HFF-Myc (cell line): ENCODE results near the gene AGPAT1.
"Not testable (repeated sequence)": the region's sequence is repeated elsewhere in the genome, so short reads cannot be mapped to it uniquely, and the experiment has no call there.

ENCODE experiments used
- DNase-seq: peaks from one replicate; pipeline ENCODE4 v3.0.0-alpha.2; 2011; ENCODE audit warnings: low read depth; ENCODE audit errors: extremely low read depth
- H3K4me3 ChIP-seq: replicated peaks from 2 replicates; pipeline ENCODE4 v1.5.1; 2011; ENCODE audit warnings: low read depth, mild to moderate bottlenecking, control low read depth, low read length
- TF ChIP-seq, protein P1 (sequence below): IDR thresholded peaks from 2 replicates; pipeline ENCODE4 v1.5.1; 2012; ENCODE audit warnings: mild to moderate bottlenecking, low read depth, low read length, control low read depth; ENCODE audit errors: missing control alignments

AGPAT1 gene

DNA sequence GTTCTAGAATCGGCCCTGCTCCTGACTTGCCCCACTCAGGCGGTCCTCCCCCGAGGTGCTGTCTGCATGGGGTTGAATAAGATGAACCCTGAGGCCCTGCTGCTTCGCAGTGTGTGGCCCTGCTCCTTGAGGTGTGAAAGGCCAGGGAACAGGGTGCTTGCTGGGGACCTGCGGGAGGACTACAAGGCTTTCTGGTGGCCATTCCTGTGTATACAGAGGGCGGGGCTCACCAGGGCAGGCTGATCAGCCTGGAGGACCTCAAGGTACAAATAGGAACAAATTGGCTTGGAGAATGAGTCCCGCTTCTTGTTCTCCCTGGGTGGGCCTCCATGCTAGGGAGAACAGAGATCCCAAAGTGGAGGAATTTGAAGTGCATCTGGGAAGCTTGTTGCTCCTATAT lies 42.3 kb upstream of the AGPAT1 start:
- DNase-seq = no peak
- no peak overlapping the region for H3K4me3 ChIP-seq
- TF ChIP-seq, protein P1, sequence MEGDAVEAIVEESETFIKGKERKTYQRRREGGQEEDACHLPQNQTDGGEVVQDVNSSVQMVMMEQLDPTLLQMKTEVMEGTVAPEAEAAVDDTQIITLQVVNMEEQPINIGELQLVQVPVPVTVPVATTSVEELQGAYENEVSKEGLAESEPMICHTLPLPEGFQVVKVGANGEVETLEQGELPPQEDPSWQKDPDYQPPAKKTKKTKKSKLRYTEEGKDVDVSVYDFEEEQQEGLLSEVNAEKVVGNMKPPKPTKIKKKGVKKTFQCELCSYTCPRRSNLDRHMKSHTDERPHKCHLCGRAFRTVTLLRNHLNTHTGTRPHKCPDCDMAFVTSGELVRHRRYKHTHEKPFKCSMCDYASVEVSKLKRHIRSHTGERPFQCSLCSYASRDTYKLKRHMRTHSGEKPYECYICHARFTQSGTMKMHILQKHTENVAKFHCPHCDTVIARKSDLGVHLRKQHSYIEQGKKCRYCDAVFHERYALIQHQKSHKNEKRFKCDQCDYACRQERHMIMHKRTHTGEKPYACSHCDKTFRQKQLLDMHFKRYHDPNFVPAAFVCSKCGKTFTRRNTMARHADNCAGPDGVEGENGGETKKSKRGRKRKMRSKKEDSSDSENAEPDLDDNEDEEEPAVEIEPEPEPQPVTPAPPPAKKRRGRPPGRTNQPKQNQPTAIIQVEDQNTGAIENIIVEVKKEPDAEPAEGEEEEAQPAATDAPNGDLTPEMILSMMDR = no peak

DNA sequence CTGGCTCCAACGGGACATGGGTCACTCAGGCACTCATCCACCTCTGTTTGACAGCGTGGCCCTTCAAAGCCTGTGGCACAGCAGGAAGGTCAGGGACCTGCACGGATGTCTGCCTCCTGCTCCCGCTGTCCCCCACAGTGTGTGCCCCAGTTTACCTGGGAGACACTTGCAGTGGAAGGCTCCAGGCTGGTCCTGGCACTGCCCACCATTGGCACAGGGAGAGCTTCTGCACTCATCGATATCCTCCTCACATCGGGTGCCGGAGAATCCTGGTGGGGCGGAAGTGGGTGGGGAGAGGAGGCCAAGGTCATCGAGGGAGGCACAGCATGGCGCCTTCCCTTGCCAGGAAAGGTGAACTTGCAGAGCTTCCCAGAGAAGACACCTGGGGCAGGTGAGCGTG lies 41.1 kb upstream of the AGPAT1 start:
- TF ChIP-seq, protein P1 = no peak
- DNase-seq = no peak
- no peak overlapping the region for H3K4me3 ChIP-seq

DNA sequence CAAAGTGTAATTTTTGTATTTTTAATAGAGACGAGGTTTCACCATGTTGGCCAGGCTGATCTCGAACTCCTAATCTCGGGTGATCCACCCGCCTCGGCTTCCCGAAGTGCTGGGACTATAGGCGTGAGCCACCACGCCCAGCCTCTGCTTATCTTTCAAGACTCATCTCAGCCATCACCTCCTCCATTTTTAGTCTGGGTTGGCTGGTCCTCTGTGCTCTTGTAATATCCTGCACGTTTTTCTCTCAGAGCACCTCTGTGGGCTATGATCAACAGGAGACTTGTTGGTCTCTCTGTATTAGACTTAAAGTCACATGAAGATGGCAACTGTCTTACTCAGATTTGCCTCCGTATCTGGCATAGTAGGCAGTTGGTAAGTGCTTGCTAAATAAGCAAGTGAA lies 40.4 kb upstream of the AGPAT1 start:
- no peak overlapping the region for H3K4me3 ChIP-seq
- no peak for DNase-seq
- TF ChIP-seq, protein P1 = no peak

DNA sequence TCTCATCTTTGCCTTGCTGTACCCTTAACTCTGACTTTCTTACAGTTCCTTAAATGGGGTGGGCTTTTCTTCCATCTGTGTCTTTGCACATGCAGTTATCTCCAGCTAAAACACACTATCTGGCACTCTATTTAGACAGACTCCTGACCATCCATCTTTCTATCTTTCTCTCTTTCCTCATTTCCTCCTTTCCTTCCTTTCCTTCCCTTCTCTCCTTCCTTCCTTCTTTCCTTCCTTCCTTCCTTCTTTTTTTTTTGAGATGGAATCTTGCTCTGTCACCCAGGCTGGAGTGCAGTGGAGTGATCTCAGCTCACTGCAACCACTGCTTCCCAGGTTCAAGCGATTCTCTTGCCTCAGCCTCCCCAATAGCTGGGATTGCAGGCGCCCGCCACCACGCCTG lies 39.7 kb upstream of the AGPAT1 start:
- H3K4me3 ChIP-seq = no peak overlapping the region
- no peak for DNase-seq
- TF ChIP-seq, protein P1 = no peak

DNA sequence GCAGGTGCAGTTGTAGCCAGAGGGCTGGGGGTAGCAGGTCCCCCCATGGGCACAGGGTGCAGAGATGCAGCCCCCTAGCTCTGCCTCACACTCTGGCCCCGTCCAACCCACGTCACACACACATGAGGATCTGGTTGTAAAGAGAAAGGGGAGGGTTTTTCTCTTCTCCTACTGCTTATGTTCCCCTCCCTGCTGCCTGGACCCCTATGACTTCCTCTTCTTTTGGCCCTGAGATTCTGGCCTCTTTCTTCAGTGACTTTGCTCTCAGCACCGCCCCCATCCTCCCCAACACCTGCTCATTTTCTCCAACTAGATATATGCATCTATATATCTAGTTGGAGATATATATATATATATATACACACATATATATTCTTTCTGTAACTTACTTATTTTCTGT lies 38.2 kb upstream of the AGPAT1 start:
- TF ChIP-seq, protein P1 = no peak
- no peak for DNase-seq
- no peak overlapping the region for H3K4me3 ChIP-seq

DNA sequence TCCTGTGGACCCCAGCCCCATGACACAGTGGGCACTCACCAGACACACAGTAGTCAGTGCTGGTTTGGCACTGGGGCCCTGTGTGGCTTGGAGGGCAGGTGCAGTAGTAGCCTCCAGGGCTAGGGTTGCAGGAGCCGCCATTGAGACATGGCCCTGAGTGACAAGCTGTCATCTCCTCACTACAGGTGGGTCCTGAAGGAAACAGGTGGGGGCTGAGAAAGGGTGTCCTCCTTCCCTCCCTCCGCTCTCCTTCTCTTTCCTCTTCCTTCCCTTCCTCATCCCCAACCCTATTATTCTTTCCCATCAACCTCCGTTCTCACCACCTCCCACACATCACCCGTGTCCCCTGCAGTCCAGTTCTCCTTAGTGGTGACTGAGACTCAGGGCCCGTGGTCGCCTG lies 37.8 kb upstream of the AGPAT1 start:
- DNase-seq = no peak
- TF ChIP-seq, protein P1 = no peak
- H3K4me3 ChIP-seq = no peak overlapping the region

DNA sequence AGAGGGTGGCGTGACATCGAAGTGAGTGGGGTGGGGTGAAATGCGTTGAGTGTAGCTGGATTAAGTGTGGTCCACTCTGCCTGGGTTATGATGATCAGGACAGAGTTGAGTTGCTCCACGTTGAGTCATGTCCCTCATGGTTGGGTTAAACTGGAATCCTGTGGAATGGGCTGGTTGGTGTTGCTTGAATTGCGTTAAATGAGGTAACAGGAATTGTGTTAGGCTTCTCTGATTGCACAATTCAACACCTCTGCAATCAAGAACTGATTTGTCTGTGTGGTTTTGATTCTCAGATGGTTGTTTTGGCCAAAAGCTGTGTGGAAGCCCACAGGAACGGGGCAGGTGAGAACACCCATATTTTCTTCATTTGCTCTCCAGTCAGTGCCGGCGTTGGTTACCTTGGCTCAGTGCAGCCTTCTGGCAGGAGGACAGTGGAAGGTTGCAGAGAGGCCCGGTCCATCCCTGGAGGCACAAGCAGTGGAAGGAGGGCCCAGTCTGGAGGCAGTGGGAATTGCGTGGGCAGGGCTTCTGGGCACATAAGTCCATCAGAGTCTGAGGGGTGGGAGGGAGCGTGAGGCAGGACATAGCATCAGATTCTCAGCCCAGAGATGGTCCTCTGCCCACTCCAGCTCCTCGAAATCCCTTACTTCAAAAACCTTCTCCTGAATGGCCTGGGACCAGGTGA lies 36.3 kb upstream of the AGPAT1 start:
- no peak overlapping the region for H3K4me3 ChIP-seq
- no peak for DNase-seq
- TF ChIP-seq, protein P1 = no peak

DNA sequence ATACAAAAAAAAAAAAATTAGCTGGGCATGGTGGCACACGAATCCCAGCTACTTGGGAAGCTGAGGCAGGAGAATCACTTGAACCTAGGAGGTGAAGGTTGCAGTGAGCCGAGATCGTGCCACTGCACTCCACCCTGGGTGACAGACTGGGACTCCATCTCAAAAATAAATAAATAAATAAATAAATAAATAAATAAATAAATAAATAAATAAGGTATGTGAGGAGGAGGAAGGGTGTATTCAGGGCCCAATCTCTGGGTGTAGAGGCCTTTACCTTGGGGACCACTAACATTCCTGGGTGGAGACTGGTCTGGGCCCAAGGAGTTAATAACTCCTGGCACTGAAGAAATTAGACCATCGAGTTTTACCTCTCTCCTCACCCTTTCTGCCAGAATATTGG lies 35.5 kb upstream of the AGPAT1 start:
- H3K4me3 ChIP-seq, DNase-seq: not testable (repeated sequence)
